ENCODE measurements around the gene ELMO3.

Gene ELMO3

DNA sequence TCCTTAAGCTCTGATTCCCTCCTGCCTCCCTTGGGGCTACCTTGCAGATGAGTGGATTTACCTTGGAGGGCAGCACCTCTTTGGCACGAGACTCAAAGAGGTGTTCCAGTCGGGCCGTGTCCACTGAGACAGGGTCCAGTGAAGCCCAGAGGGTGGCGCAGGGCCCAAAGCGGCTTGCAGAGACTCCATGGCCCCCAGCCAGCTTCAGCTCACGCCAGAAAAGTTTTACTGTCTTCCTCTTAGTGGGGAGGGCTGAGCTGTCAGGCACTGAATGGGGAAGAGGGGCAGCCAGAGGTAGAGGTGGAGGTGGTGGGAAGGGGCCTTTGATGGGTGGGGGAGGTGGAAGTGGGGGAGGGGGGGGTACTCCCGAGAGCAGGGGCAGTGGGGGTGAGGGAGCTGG lies 34.7 kb downstream of the ELMO3 start:
- Mint-ChIP-seq H3K4me1 (ENCODE audit: low read depth in 2 of 2) (peaks cover 4 to 15% of the 10 kb centered on the region in 2 donors), H3K36me3 (ENCODE audit: insufficient read depth) (peaks cover 65% of the 10 kb centered on the region), H3K4me3 (no peak overlapping the region), H3K9me3 (no peaks in the 10 kb centered on the region), H3K27me3 (no peaks in the 10 kb centered on the region), H3K27ac (no peak overlapping the region)
- DNase-seq (no peak), ATAC-seq (replicated peaks) (no peak)

DNA sequence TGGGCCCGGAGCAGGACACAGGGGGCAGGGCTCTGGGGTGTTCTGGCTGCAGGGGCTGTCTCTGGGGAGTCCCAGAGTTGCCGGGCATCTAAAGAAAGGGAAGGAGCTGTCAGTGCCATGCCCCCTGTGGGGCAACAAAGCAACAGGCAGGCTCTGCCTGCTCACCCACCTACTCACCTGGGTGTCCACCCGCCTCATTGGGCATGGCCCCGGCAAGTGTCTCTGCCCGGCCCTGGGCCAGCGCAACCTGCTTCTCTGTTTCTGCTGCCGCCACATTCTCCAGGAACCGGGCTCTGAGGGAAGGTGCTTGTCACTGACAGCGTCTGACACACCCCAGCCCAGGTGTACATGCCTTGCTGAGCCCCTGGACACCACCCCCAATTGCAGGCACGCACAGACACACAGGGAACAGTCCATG lies 35.3 kb downstream of the ELMO3 start:
- peaks cover 4 to 15% of the 10 kb centered on the region in 2 donors for H3K4me1 Mint-ChIP-seq (ENCODE audit: low read depth in 2 of 2)
- no peak overlapping the region for H3K27ac Mint-ChIP-seq
- no peak overlapping the region for H3K4me3 Mint-ChIP-seq
- no peaks in the 10 kb centered on the region for H3K9me3 Mint-ChIP-seq
- H3K27me3 Mint-ChIP-seq = no peaks in the 10 kb centered on the region
- peaks cover 60% of the 10 kb centered on the region for H3K36me3 Mint-ChIP-seq (ENCODE audit: insufficient read depth)
- DNase-seq = no peak
- no peak for ATAC-seq (replicated peaks)

DNA sequence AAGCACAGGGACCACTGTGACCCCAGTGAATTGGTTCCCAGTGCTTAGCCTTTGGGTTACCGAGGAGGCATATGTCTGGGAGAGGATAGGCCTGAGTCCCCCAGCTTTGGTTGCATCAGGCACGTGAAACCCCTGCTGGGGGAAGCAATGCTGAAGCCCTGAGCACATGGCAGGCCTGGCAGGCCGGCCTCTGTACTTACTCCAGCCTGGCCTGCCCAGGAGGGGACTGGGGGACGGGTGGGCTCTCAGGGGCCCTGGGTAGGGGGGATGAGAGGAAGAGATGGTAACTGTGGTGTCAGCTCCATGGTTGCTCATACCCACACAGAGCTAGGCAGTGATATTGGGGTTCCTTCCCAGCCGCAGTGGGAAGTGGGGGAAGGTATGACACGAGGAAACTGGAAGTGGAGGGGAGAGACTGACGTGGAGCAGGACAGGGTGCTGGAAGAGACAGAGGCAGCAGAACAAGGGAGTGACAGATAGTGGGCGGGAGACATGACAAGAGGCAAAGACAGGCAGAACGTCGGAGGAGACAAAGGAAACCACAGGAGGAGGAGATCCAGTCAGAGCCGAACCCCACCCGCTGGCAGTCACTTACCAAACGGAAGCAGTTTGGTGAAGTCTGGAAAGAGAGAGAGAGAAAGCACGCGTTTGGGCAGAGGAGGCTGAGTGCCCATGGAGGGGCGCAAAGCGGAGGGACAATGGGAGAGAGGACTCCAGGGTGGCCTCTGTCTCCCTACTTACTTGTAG lies 37.1 kb downstream of the ELMO3 start:
- peak overlapping the region; percentile 79 to 87 for H3K27ac Mint-ChIP-seq
- H3K4me3 Mint-ChIP-seq = peak overlapping the region; percentile 6 to 16
- H3K36me3 Mint-ChIP-seq (ENCODE audit: insufficient read depth) = peaks cover 47% of the 10 kb centered on the region
- H3K4me1 Mint-ChIP-seq (ENCODE audit: low read depth in 2 of 2) = peaks cover 4 to 15% of the 10 kb centered on the region in 2 donors
- no peaks in the 10 kb centered on the region for H3K9me3 Mint-ChIP-seq
- ATAC-seq (replicated peaks) (peak; percentile 78), DNase-seq (peak in 2 of 3 experiments; percentile 20 to 29)
- no peaks in the 10 kb centered on the region for H3K27me3 Mint-ChIP-seq

DNA sequence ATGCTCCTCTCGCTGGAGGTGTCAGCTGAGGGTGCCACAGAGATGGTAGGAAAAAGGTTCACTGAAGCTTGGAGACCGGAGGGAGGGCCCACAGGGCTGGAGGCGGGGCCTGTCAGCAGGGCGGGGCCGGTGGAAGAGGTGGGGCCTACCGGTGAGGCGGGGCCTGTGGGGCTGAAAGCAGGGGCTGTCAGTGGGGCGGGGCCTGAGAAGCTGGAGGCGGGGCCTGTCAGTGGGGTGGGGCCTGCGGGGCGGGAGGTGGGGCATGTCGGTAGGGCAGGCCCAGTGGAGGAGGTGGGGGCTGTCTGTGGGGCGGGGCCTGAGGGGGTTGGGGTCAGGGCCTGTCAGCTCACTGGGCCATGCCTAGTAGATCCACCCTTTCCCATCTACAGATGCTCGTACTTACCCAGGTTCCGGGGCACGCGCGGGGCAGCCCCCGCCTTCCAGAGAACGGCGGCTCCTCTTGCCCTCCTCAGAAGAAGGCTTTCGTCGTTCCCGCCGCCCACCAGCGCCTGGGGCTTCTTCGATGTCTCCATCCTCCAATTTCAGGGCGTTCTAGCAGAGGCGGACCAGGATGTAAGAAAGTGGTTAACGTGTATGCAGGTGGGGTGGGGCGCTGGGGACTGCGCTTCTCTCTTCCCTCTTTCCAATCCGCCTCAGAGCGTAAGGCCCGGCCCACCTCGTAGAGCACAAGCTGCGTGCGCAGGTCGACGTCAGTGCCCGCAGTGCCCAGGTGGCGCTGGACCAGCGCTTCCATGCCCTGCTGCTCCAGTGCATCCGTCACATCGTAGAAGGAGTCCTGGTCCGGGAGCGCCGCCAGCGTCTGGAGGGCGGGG lies 37.8 kb downstream of the ELMO3 start:
- ATAC-seq (replicated peaks) (peak; percentile 85), DNase-seq (peak; percentile 65 to 67 (median 66))
- Mint-ChIP-seq H3K4me1 (ENCODE audit: low read depth in 2 of 2) (peaks cover 4 to 18% of the 10 kb centered on the region in 2 donors), H3K9me3 (no peaks in the 10 kb centered on the region), H3K4me3 (peak overlapping the region; percentile 6 to 16), H3K36me3 (ENCODE audit: insufficient read depth) (peaks cover 42% of the 10 kb centered on the region), H3K27me3 (no peaks in the 10 kb centered on the region), H3K27ac (peak overlapping the region; percentile 79 to 87)

DNA sequence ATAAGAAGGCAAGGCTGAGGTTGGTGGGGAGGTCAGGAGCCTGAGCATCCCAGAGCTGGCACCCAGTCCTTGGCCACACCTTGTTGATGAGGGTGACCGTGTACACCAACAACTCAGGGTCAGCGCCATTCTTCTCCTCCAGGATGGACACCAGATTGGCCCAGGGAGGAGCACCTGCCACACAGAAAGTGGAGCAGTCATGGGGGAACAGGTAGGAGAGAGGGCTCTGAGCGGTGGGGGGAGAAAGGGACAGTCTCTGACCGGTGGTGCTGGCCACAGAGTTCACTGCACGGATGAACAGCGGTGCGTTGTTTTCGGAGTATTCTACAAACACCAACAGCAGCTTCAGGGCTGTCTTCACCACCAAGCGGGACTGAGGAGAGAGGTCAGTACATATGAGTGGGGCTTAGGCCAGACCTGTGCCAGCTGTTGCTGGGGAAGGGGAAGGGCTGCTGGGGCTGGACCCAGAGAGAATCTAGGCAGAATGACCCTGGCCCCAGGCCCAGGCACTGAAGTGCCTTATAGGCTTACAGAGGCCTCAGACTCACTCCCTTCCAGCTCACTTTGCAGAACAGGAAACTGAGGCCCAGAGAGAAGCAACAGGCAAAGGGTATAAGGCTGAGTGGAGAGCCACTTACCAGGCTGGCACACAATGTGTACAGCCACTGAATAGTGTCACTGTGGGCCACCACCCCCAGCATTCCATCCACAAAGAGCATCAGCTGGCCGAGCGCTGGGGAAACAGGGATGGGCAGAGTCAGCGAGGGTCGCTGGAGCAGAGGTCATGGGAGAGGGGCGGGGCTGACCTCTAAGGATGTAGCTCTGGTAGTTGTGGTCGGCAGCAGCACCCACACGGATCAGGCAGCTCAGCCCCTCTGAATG lies 38.7 kb downstream of the ELMO3 start:
- H3K36me3 Mint-ChIP-seq (ENCODE audit: insufficient read depth) = peaks cover 34% of the 10 kb centered on the region
- H3K4me3 Mint-ChIP-seq = no peak overlapping the region
- no peaks in the 10 kb centered on the region for H3K9me3 Mint-ChIP-seq
- no peaks in the 10 kb centered on the region for H3K27me3 Mint-ChIP-seq
- DNase-seq = no peak
- H3K4me1 Mint-ChIP-seq (ENCODE audit: low read depth in 2 of 2) = peaks cover 6 to 21% of the 10 kb centered on the region in 2 donors
- no peak for ATAC-seq (replicated peaks)
- H3K27ac Mint-ChIP-seq = peak overlapping the region; percentile 25 to 70

DNA sequence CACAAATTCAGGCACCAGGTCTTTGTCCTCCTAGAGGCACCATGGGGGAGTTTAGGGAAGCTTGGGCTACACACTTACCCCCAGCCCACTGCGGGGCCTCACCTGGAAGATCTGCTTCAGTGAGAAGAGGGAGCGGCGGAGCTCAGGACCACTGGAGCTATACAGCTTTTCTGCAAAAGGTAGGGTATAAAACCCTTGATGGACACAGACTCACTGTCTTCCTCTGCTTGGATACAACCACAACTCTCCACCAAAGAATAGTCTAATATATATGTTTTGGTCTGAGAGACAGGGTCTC lies 39.3 kb downstream of the ELMO3 start:
- H3K9me3 Mint-ChIP-seq = no peaks in the 10 kb centered on the region
- no peak overlapping the region for H3K4me3 Mint-ChIP-seq
- DNase-seq = no peak
- peak overlapping the region in 1 of 2 donors; percentile 70 for H3K27ac Mint-ChIP-seq
- H3K36me3 Mint-ChIP-seq (ENCODE audit: insufficient read depth) = peaks cover 34% of the 10 kb centered on the region
- H3K27me3 Mint-ChIP-seq = no peaks in the 10 kb centered on the region
- peaks cover 7 to 22% of the 10 kb centered on the region in 2 donors for H3K4me1 Mint-ChIP-seq (ENCODE audit: low read depth in 2 of 2)
- ATAC-seq (replicated peaks) = no peak

DNA sequence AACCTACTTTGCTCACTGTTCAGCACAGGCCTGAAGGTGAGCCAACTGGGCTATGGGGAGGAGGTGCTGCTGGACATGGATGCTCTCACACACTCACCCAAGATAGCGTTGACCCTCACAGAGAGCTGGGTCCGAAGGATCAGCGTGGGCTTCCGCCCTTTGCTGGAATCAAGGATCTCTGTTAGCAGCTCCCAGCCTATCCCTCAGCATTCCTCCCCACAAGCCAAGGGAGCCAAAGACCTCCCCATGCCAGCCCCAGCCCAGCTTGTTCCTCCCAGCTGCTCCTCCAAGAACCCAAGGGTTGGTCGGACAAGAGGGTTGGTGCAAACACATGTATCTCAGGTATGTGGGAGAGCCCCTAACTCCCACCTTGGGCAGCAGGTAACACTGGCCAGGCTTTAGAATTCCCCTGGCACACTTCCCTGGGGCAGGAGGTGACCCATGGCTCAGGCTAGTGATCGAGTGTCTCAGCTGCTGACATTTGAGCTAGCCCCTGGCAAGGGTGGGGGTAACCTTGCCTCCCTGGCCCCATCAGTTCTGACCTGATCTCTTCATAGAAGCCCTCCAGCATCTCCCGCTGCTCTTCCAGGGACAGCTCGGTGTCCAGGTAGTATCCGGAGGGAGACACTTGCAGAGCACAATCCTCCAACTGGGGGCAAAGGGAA lies 40.0 kb downstream of the ELMO3 start:
- H3K36me3 Mint-ChIP-seq (ENCODE audit: insufficient read depth) = peaks cover 34% of the 10 kb centered on the region

DNA sequence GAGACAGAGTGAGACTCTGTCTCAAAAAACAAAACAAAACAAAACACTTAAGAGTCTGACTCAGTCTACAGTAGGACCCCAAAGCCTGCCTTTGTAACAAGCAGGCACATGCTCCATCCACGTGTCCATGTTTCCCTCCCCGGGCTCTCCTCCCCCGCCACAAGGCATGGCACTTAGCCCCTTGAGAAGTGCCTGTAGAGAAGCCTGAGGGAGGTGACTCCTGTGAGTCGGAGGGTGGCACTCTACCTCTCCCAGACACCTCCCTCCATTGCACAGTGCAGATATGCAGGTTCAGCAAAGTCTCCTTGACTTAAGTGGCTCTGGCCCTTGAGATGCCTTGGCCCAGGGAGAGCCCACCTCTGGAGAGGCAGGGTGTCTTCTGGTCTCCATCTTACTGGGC lies 41.6 kb downstream of the ELMO3 start:
- no peak for ATAC-seq (replicated peaks)
- H3K9me3 Mint-ChIP-seq = no peaks in the 10 kb centered on the region
- peaks cover 29% of the 10 kb centered on the region for H3K36me3 Mint-ChIP-seq (ENCODE audit: insufficient read depth)
- DNase-seq = no peak
- H3K27ac Mint-ChIP-seq = no peak overlapping the region
- H3K4me1 Mint-ChIP-seq (ENCODE audit: low read depth in 2 of 2) = peaks cover 23 to 38% of the 10 kb centered on the region in 2 donors
- no peak overlapping the region for H3K4me3 Mint-ChIP-seq
- no peaks in the 10 kb centered on the region for H3K27me3 Mint-ChIP-seq

More for the DNA sequence above, 40.0 kb downstream of the ELMO3 start:
- DNase-seq = no peak
- H3K27me3 Mint-ChIP-seq = no peaks in the 10 kb centered on the region
- peak overlapping the region in 1 of 2 donors; percentile 80 for H3K27ac Mint-ChIP-seq
- no peak overlapping the region for H3K4me3 Mint-ChIP-seq
- ATAC-seq (replicated peaks) = no peak
- H3K4me1 Mint-ChIP-seq (ENCODE audit: low read depth in 2 of 2) = peaks cover 8 to 23% of the 10 kb centered on the region in 2 donors
- H3K9me3 Mint-ChIP-seq = no peaks in the 10 kb centered on the region

DNA sequence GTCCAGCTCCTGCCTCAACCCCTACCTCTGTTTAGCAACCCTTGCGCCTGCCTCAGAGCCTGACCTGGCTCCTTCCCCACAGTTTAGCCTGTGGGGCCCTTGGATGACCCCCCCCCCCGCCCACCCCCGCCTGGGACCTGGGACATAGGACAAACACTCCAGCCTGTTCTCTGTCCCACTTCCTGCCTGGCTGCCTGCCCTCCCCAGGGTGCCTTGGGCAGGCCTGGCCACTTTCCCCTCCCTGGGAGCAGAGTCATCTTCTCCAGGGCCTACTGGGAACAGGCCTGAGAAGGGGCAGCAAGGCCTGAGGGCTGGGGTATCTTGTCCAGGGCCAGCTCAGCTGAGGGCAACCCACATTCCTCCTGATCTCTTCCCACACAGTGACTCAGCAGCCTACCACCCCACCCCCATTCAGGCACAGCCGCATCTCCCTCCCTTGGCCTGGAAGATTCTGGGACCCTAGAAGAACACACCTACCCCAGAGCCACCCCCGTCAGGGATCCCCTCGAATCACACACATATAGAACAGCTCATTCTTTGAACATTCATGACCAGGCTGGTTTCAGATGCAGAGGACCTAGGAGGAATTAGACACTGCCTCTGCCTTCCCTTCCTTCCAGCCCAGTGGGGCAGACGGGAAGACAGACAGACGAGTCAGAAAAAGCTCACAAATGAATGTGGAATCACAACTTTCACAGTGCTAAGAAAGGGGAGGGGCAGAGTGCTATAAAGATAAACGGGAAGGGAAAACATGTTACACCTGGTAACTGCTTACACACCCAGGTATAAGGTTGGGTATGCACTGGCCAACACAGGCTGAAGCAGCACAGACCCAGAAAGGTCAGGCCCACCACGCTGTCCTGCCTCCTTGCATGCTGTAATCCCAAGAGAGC lies 42.3 kb downstream of the ELMO3 start:
- Mint-ChIP-seq H3K36me3 (ENCODE audit: insufficient read depth) (peaks cover 26% of the 10 kb centered on the region), H3K4me1 (ENCODE audit: low read depth in 2 of 2) (peaks cover 20 to 35% of the 10 kb centered on the region in 2 donors), H3K27ac (peak overlapping the region; percentile 49 to 57), H3K9me3 (no peaks in the 10 kb centered on the region), H3K27me3 (no peaks in the 10 kb centered on the region), H3K4me3 (no peak overlapping the region)
- no peak for DNase-seq
- ATAC-seq (replicated peaks) = no peak

DNA sequence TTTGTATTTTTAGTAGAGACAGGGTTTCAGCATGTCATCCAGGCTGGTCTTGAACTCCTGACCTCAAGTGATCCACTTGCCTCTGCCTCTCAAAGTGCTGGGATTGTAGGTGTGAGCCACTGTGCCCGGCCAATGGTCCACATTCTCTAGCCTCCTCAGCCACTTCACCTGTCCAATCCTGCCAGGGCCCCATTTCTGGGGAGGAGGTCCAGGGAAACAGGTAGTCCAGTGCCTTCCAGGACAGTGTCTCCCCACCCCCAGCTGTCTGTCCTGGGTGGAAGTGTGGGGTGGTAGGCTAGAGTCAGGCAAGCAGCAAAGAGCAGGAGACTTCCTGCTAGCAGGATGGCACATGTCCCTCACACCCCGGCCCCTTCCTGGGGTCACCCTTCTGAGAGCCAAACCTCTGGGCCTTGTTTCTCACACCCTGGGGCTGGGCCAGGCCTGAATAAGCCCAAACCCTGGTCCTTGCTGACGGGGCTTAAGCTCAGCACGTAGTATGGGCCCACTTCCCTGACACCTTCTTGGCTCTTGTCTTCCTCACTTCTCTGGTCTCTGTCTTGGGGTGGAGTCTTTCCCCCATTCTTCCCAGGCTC lies 43.3 kb downstream of the ELMO3 start:
- no peak for ATAC-seq (replicated peaks)

DNA sequence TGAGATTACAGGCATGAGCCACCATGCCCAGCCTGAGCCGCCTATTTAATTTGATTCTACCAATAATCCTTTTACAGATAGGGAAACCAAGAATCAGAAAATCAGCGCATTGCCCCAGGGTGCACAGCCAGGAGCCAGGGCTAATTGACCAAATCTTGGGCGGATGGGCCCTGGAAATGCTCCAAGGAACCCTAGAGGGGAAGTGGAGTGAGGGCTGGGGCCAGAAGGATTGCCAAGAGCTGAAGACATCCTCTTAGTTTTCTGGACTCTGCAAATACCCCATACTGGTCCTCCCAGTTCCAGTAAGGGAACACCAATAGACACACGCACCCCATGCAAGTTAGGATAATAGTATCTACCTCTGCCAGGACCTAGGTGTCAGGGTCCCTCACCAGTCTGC lies 44.5 kb downstream of the ELMO3 start:
- H3K9me3 Mint-ChIP-seq = no peaks in the 10 kb centered on the region
- peak overlapping the region; percentile 93 to 96 for H3K27ac Mint-ChIP-seq
- no peaks in the 10 kb centered on the region for H3K27me3 Mint-ChIP-seq
- no peak overlapping the region for H3K4me3 Mint-ChIP-seq
- peaks cover 29 to 36% of the 10 kb centered on the region in 2 donors for H3K4me1 Mint-ChIP-seq (ENCODE audit: low read depth in 2 of 2)
- no peak for DNase-seq
- peaks cover 13% of the 10 kb centered on the region for H3K36me3 Mint-ChIP-seq (ENCODE audit: insufficient read depth)
- no peak for ATAC-seq (replicated peaks)

More for the DNA sequence above, 43.3 kb downstream of the ELMO3 start:
- Mint-ChIP-seq H3K36me3 (ENCODE audit: insufficient read depth) (peaks cover 21% of the 10 kb centered on the region), H3K9me3 (no peaks in the 10 kb centered on the region), H3K4me3 (no peak overlapping the region), H3K27ac (peak overlapping the region in 1 of 2 donors; percentile 80), H3K27me3 (no peaks in the 10 kb centered on the region), H3K4me1 (ENCODE audit: low read depth in 2 of 2) (peaks cover 18 to 32% of the 10 kb centered on the region in 2 donors)
- DNase-seq = no peak
